ENCODE results near the gene SHD.

The SHD gene

GRCh38 chr19:4301590-4302242 is 22.6 kb downstream of the SHD start:
- peak; percentile 22 to 46 for DNase-seq

GRCh38 chr19:4302243-4302640 is 23.2 kb downstream of the SHD start, which contains the start of gene TMIGD2:
TSS of gene TMIGD2 (minus strand) at chr19:4302389. CDS start at chr19:4302385, 4 bp downstream.
- DNase-seq = no peak

- no peak for DNase-seq
These were observed 24.9 kb downstream of the SHD start for GRCh38 chr19:4303819-4304537.

DNA sequence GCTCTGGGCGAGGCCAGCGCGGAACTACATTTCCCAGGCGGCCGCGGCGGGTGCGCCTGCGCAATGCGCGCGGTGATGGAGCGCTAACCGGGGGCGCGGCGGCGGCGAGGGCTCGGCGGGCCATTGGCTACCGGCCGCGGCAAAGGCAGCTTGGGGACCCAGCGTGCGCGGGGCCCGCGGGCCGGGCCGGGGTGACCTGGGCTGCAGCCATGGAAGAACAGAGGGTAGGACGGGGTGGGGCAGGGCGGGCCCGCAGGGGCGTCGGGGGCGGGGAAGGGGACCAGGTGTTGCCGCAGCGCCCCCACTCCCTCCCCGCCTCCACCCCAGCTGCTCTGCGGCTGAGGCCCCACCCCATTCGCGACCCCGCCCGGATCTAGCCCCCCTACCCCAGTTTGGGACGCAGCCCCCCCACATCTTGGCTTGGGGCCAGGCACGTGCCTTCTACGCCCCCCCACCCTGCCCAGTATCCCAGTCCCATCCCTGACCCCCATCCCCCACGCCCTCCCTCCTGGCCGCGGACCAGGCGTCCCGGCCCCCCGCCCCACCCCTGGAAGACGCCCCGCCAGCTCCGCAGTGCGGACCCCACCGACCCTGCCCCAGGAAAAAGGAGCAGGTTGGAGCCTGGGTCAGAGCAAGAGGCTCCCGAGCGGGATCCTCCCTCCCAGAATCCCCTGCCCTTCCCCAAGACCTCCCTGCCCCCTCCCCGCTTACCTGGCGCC is 25.6 kb downstream of the SHD start, which contains the start of gene FSD1:
FSD1 (plus strand) TSS at position 61 of the 719 bp plus-strand sequence; CDS start at position 210, 149 bp downstream.
- DNase-seq = peak; percentile 62 to 69

DNA sequence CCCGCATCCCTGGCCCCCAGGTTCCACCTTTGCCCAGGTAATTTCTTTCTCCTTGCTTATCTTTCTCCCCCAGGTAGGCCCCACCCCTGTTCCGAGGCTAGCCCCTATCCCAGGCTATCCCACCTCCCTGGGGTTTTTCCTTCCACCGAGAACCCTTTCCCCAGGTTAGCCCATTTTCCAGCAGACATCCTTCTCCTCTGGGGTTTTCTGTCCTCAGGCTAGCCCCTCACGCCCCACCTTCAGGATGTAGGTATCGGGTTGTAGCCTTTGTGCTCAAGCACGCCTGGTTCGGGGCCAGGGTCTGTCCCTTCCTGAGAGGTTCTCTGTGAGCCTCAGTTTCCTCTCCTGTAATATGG is 26.2 kb downstream of the SHD start:
- no peak for DNase-seq

DNA sequence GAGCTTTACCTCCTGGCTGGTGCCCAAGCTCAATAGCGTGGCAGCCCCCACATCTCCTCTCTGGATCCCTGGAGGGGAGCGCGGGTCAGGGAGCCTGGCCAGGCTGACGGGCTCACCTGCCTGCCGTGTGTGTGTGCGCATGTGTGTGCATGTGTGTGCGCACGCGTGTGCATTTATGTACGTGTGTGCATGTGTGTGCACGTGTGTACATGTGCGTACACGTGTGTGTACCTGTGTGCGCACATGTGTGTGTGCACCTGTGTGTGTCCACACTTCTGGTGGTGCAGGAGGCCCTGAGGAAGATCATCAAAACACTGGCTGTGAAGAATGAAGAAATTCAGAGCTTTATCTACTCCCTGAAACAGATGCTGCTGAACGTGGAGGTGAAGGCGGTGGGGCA is 26.6 kb downstream of the SHD start:
- no peak for DNase-seq

GRCh38 chr19:4310247-4311121 is 31.4 kb downstream of the SHD start:
- DNase-seq = peak in 1 of 2 experiments; percentile 38

GRCh38 chr19:4313847-4314490 is 34.9 kb downstream of the SHD start:
- no peak for DNase-seq

- no peak for DNase-seq
These were observed 37.9 kb downstream of the SHD start for GRCh38 chr19:4316956-4317355.

- no peak for DNase-seq
These were observed 39.4 kb downstream of the SHD start for GRCh38 chr19:4318460-4318859.

- DNase-seq = no peak
These were observed 40.1 kb downstream of the SHD start for GRCh38 chr19:4319067-4319718.

- no peak for DNase-seq
These were observed 41.4 kb downstream of the SHD start for GRCh38 chr19:4320419-4320818.

DNA sequence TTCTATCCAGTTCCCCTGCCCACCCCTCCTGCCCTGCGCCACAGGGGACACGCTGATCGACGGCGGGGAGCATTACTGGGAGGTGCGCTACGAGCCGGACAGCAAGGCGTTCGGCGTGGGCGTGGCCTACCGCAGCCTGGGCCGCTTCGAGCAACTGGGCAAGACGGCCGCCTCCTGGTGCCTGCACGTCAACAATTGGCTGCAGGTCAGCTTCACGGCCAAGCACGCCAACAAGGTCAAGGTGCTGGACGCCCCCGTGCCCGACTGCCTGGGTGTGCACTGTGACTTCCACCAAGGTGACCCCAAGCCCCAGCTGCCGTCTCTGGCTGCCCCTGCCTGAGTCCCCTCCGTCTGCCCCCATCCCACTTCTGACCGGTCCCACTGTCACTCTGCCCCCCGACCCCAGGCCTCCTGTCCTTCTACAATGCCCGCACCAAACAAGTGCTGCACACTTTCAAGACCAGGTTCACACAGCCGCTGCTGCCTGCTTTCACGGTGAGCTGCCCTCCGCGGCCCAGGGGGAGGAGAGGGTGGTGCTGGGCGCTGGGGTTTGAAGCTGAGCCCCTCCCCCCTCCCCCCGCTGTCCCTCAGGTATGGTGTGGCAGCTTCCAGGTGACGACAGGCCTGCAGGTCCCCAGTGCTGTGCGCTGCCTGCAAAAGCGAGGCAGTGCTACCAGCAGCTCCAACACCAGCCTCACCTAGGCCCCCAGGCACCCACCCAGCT is 44.0 kb downstream of the SHD start:
- no peak for DNase-seq

DNA sequence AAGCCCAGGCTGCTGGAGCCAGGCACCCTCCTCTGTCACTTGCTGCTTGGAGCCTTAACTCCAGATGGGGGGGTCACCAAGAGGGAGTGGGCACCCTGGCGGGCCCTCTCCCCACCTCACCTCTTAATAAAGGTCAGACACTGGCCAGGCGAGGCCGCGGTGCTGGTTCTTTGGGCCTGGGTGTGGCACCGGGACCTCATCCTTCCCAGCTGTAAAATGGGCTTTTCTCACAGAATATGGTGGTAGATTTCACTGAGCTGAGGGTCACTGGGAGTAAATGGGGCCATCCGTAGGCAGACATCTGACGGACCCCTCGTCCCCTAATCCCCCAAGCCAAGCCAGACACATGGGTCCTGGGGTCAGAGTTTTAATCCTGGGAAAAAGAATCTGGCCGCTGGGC is 44.6 kb downstream of the SHD start:
- no peak for DNase-seq

GRCh38 chr19:4324228-4324627 is 45.2 kb downstream of the SHD start:
- no peak for DNase-seq

- no peak for DNase-seq
These were observed 47.3 kb downstream of the SHD start for GRCh38 chr19:4326215-4326836.

- no peak for DNase-seq
These were observed 47.8 kb downstream of the SHD start for GRCh38 chr19:4326837-4327251.

DNA sequence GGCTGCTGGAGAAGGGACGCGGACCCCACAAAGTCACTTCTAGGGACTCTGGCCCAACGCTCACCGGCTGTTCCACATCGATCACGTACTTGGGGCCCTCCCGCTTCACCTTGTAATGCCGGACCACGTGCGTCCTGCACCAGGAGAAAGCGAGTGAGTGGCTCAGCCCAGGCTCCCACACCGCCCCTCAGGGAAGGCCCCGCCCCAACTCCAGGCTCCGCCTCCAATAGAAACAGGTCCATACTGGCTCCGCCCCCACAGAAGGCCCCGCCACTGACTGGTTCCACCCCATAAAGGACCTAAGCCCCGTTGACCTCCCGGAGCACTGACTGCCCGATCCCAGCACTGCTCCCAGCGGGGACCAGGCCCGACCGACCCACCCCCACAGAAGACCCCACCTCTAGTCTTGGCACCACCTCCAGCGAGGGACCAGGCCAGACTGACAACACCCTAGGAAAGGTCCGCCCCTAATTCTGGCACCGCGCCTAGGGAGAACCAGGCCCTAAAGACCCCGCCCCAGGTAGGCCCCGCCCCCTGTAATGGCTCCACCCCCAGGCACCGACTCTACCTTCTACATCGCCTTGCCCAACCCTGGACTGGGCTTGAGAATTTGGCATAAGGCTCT is 48.3 kb downstream of the SHD start:
- DNase-seq = no peak

GRCh38 chr19:4327877-4328242 is 48.8 kb downstream of the SHD start:
- DNase-seq = no peak
